Measurements from ENCODE around the gene UAP1.

The UAP1 gene
- total RNA-seq: 33.1 to 60.3 (median 41.9) reads per million in 4 experiments

DNA sequence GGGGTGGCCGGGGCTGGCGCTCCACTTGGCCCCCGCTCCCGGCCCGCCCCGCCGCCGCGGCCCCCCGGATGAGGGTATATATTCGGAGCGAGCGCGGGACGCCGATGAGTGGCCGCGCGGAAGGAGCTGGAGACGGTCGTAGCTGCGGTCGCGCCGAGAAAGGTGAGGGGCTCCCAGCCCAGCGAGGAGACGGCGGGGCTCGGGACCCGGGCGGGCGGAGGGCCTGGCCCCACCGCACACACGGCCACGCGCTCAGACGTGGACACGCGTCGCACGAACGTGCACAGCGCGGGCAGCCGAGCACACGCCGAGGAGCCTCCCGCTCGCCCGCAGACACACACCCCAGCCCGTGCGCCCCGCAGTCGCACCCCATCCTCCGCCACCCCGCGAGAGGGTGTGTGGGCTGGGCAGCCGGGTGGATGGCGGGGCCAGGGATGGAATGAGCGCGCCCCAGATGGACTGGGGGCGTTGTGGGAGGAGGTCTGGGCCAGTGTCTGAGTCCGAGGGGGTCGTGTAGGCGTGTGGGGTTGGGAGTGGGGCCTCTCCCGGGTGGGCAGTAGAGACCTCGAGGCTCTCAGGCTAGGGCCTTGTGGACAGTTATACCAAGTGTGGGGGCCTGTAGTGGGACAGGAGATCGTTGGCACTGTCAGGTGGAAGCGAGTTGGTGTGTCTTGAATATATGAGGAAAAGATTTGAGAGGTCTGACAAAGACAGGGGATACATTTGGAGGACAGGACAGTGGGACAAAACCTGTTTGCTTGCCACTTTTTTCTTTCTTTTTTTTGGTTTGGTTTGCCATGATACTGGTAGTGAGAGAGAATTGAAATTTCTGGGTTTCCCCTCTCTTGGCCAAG, at the start of gene UAP1:
TSS of gene UAP1 (plus strand) at position 107 of the 854 bp plus-strand sequence. CDS start 4,347 bp downstream, outside the sequence.
- DNase-seq: peak; percentile 37

DNA sequence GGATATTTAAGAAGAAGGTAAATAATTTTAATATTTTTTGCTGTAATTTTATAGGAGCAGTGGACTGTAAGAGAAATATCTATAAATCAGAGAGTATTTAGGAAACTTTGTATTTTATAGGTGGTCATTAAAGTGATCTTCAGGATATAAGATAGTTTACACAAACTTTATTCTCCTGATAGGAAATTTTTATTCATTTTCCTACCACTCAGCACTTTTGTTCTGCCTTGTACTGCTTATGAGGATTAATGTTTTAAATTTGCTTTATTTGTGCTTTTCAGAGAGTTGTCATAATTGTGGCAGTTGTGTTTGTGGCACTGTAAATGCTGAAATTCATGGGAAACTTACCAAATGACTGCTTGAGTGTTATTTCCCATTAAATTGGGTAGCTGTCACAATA, 34.2 kb upstream of the UAP1 start:
- no peak for DNase-seq

GRCh38 chr1:162530307-162530987, 31.1 kb upstream of the UAP1 start:
- no peak for DNase-seq

- no peak for DNase-seq
Measured at GRCh38 chr1:162530988-162531319, 30.6 kb upstream of the UAP1 start.

DNA sequence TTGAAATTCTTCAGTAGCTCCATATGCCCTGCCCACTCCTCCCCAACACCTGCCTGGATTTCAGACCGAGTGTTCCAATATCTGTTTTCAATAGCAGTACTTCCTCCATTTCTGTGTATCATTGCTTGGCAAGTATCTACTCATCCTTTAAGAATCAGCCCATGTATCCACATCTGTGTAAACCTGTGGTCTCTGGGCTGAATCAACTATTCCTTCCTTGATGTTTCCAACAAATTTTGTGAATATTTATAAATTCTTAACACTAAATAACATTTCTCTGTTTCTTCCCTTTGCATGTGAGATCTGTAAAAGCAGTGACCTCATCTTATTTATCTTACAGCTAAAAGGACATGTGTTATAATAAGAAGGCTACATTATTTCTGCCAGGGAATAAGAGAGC, 26.0 kb upstream of the UAP1 start:
- DNase-seq: no peak

DNA sequence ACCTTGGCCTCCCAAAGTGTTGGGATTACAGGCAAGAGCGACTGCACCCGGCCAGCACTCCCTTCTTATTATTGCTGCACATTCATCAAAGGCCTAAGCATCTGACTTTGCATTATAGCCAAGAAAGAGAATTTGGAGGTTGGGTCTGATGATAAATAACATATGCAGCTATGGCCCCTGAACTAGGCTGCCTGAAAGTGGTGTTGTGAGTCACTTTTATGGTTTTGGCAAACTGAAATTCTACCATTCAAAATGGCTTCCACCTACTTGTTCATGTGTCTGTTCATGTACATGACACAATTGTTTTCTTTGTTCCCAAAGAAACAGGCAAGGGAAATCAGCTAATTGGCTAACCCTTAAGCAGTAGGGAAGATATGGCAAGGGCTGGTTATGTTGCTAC, 25.0 kb upstream of the UAP1 start:
- no peak for DNase-seq

GRCh38 chr1:162537216-162537615, 24.3 kb upstream of the UAP1 start:
- no peak for DNase-seq

DNA sequence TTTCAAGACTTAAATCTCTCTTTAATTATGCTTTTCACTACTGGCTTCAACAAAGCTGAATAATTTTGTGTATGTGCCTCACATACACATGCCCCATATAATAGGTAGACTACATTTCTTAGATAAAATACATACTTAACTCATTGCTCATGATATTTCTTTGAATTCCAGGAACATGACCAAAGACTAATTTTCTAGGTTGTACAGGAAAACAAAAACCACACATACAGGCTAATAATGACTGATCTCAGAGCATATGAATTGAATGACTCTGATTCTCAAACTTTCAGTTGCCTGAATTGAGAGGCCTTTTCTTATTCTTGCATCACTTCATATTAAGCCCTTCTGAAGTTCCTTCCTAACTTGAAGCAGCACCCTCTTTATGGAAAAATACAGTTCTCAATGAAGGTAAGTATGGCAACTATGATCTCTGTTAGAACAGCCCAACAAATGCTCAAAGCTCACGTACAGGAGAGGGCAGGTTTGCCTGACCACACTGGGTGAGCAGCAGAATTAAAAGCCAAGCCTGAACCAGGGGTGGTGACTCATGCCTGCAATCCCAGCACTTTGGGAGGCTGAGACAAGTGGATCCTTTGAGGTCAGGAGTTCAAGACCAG, 22.6 kb upstream of the UAP1 start:
- DNase-seq: no peak

- no peak for DNase-seq
Measured at GRCh38 chr1:162541619-162542141, 19.8 kb upstream of the UAP1 start.

- no peak for DNase-seq
Measured at GRCh38 chr1:162543228-162543627, 18.3 kb upstream of the UAP1 start.

- no peak for DNase-seq
Measured at GRCh38 chr1:162548170-162548569, 13.4 kb upstream of the UAP1 start.

- DNase-seq: no peak
Measured at GRCh38 chr1:162549001-162549400, 12.5 kb upstream of the UAP1 start.

DNA sequence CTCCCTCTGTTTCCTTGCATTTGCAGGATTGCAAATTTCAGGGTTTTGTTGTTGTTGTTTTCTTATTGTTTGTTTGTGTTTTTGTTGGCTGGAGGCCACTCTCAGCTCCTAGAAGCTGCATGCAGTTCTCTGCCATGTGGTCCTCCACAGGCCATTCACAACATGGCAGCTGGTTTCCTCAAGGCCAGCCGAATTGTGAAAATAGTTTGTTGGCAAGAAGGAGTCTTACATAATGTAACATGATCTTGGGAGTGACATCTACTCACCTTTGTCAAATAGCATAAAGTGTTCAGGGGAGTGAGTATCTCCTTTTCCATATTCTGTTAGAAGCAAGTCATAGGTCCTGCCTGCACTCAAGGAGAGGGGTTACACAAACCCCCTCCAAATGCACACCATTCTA, 10.6 kb upstream of the UAP1 start:
- DNase-seq: no peak

- DNase-seq: no peak
Measured at GRCh38 chr1:162551969-162552683, 9.4 kb upstream of the UAP1 start.

DNA sequence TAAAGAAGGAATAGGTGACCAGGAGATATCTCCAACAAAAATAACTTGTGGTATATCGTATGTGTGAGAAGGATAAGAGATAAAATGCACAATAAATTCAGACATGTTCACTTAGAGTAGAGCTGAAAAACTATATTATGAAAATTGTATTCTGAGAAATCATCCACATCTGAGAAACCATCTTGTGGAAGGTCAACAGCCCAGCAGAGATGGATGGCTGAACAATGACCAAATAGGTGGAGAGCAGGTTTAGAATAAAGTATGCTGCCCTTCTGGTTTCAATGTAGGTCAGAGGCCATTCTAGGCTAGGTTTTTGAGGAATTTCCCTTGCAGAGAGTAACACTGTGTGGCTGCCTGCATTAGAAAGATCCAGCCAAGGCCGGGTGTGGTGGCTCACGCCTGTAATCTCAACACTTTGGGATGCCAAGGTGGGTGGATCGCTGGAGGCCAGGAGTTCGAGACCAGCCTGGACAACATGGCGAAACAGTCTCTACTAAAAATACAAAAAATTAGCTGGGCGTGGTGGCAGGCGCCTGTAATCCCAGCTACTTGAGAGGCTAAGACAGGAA, 8.8 kb upstream of the UAP1 start:
- DNase-seq: no peak

DNA sequence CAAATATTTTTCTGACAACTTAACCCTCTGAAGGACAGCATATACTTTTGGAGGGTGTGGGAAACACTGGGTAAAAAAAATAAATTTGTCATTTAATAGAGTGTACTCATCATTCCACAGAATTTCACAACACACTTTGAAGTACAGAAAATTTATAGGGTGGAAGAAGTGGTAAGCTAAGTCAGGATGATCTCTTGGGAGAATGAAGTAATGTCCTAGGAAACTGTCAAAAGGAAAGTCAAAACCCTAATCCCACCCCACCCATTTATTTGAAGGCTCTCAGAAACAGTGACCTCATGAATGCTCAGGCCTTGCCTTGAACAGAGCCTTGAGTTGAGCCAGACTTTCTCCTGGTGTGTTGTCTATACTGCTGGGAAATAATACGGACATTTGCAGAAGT, 7.3 kb upstream of the UAP1 start:
- no peak for DNase-seq

- DNase-seq: no peak
Measured at GRCh38 chr1:162557536-162557935, 4.0 kb upstream of the UAP1 start.

GRCh38 chr1:162560303-162561036, 1.1 kb upstream of the UAP1 start:
- no peak for DNase-seq

DNA sequence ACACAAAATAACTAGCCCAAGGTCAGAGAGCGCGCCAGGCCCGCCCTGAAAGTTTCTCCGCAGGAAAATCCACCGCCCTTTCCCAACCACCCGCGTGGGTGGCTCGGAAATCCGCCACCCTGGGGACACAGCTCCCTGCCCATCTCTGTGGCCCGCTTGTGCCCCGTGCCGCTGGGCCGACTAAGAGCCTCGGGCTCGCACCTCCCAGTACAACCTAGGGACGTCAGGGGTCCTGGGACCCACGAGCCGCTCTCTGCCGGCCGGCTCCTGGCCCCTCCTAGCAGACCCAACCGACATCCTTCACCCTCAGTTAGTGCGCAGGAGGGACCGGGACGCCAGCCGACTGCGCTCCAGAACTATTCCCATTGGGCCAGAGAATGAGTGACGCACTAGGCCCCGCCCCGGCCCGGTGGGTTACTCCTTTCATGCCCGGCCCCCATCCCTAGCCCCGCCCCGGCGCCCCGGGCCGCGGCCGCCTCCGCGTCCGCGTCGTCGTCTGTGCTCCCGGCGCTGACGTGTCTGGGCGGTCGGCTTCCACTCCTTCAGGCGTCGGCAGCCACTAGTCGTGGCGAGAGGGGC, 396 bp upstream of the UAP1 start:
- peak; percentile 98 for DNase-seq

DNA sequence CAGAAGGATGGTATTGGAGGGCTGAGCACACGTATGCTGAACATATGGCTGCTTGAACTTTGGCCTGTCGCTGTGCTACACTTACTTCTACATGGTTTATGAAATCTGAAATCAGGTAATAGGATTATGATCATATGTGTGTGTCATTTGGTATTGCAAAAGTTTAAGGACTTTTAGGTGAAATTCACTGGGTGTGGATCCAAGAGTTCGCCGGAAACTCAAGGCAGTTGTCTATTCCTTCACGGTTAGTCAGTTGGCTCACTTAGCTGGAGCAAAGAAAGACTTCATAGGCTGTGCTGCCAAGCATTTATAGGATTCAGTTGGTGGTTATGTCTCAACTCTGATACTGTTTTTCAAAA, 927 bp downstream of the UAP1 start:
- DNase-seq: no peak

- no peak for DNase-seq
Measured at GRCh38 chr1:162564762-162565218, 3.3 kb downstream of the UAP1 start.

GRCh38 chr1:162565460-162565859, 3.9 kb downstream of the UAP1 start:
- DNase-seq: no peak

All from effector CD8-positive, alpha-beta T cell (primary cell).